Measurements from ENCODE around the gene ALKBH4.

Gene ALKBH4

DNA sequence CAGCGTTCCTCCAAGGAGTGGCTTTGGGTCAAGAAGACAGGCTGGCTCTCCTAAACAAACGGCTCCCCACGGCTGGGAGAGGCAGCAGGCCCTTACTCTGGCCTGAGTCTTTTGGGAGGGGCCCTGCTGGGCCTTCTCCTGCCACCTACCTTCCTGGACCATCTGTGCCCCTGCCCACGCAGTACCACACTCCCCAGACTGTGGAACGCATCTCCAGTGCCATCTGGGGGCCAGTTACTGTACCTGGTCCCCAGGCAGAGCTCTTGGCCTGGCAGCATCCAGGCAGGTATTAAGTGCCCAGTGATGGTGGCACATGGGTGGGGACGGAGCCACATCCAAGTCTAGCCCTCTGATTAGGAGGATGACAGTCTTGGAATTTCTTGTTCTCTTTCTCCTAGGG is 14.4 kb downstream of the ALKBH4 start:
- Histone ChIP-seq H3K27me3 (ENCODE audit: control insufficient read depth in 3 of 3, insufficient read depth in 3 of 3, low read depth in 1 of 3, low read length in 3 of 3) (no peaks in the 10 kb centered on the region), H2BK12ac (ENCODE audit: low read length) (no peak overlapping the region), H2AK5ac (ENCODE audit: low read depth, low read length) (no peak overlapping the region), H3K4me3 (ENCODE audit: low read length in 2 of 2) (no peak overlapping the region), H2BK5ac (ENCODE audit: low read length) (no peak overlapping the region), H3K4me2 (ENCODE audit: insufficient read depth, low read length, poor library complexity, severe bottlenecking) (no peak overlapping the region), H3K4me1 (ENCODE audit: control insufficient read depth in 2 of 2, insufficient read depth in 1 of 2, low read depth in 1 of 2, low read length in 2 of 2) (peaks cover 5 to 7% of the 10 kb centered on the region in 2 donors), H4K8ac (ENCODE audit: low read depth, low read length) (no peak overlapping the region), H3K36me3 (replicated peaks in 1 of 2; ENCODE audit: control insufficient read depth in 2 of 2, insufficient read depth in 2 of 2, low read length in 2 of 2) (peaks cover 13 to 34% of the 10 kb centered on the region in 2 donors), H3K27ac (replicated peaks; ENCODE audit: low read length) (no peak overlapping the region), H4K91ac (ENCODE audit: low read depth, low read length, poor library complexity) (no peak overlapping the region), H3K79me1 (ENCODE audit: low read depth, low read length) (no peaks in the 10 kb centered on the region), H3K14ac (ENCODE audit: low read length) (no peak overlapping the region), H2BK120ac (ENCODE audit: low read depth, low read length) (no peak overlapping the region), H3K9ac (ENCODE audit: low read depth, low read length, poor library complexity) (no peak overlapping the region), H3K23ac (ENCODE audit: low read depth, low read length, poor library complexity) (no peak overlapping the region), H2BK15ac (ENCODE audit: low read length) (no peak overlapping the region), H3K4ac (ENCODE audit: low read length) (no peak overlapping the region), H3K18ac (ENCODE audit: low read length) (no peak overlapping the region), H3K9me3 (replicated peaks in 1 of 2; ENCODE audit: control insufficient read depth in 2 of 2, insufficient read depth in 1 of 2, low read depth in 1 of 2, low read length in 2 of 2) (no peaks in the 10 kb centered on the region), H2AFZ (ENCODE audit: low read length) (no peak overlapping the region)
- no CpG with 5 or more reads among the region's 6 CpGs for WGBS, 2 donors (ENCODE audit: extremely low coverage in 2 of 2, insufficient read length in 2 of 2, insufficient replicate concordance in 1 of 2)
- no peak for DNase-seq (ENCODE audit: low spot score)

DNA sequence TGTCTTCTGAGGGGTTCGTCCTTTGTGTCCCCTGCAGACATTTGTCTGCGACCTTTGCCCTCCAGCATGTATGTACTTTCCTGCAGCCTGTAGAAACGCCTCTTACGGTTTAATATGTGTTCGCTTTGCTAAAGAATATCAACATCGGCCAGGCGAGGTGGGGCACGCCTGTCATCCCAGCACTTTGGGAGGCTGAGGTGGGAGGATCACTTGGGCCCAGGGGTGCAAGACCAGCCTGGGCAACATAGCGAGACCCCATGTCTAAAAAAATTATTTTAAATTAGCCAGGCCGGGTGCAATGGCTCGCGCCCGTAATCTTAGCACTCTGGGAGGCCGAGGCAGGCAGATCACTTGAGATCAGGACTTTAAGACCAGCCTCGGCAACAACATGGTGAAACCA is 15.5 kb downstream of the ALKBH4 start:
- Histone ChIP-seq H4K91ac (ENCODE audit: low read depth, low read length, poor library complexity) (no peak overlapping the region), H3K79me1 (ENCODE audit: low read depth, low read length) (no peaks in the 10 kb centered on the region), H3K4me3 (ENCODE audit: low read length in 2 of 2) (no peak overlapping the region), H3K4ac (ENCODE audit: low read length) (no peak overlapping the region), H3K9me3 (replicated peaks in 1 of 2; ENCODE audit: control insufficient read depth in 2 of 2, insufficient read depth in 1 of 2, low read depth in 1 of 2, low read length in 2 of 2) (no peaks in the 10 kb centered on the region), H3K4me1 (ENCODE audit: control insufficient read depth in 2 of 2, insufficient read depth in 1 of 2, low read depth in 1 of 2, low read length in 2 of 2) (peaks cover 5 to 7% of the 10 kb centered on the region in 2 donors), H3K14ac (ENCODE audit: low read length) (no peak overlapping the region), H2BK5ac (ENCODE audit: low read length) (no peak overlapping the region), H3K27ac (replicated peaks; ENCODE audit: low read length) (no peak overlapping the region), H2AK5ac (ENCODE audit: low read depth, low read length) (no peak overlapping the region), H2BK120ac (ENCODE audit: low read depth, low read length) (no peak overlapping the region), H2AFZ (ENCODE audit: low read length) (no peak overlapping the region), H3K9ac (ENCODE audit: low read depth, low read length, poor library complexity) (no peak overlapping the region), H3K27me3 (ENCODE audit: control insufficient read depth in 3 of 3, insufficient read depth in 3 of 3, low read depth in 1 of 3, low read length in 3 of 3) (no peaks in the 10 kb centered on the region), H3K36me3 (replicated peaks in 1 of 2; ENCODE audit: control insufficient read depth in 2 of 2, insufficient read depth in 2 of 2, low read length in 2 of 2) (peaks cover 14 to 40% of the 10 kb centered on the region in 2 donors), H3K18ac (ENCODE audit: low read length) (no peak overlapping the region), H4K8ac (ENCODE audit: low read depth, low read length) (no peak overlapping the region), H3K23ac (ENCODE audit: low read depth, low read length, poor library complexity) (no peak overlapping the region), H2BK15ac (ENCODE audit: low read length) (no peak overlapping the region), H2BK12ac (ENCODE audit: low read length) (no peak overlapping the region), H3K4me2 (ENCODE audit: insufficient read depth, low read length, poor library complexity, severe bottlenecking) (no peak overlapping the region)
- WGBS, 2 donors (ENCODE audit: extremely low coverage in 2 of 2, insufficient read length in 2 of 2, insufficient replicate concordance in 1 of 2) = no CpG with 5 or more reads among the region's 15 CpGs
- DNase-seq (ENCODE audit: low spot score) = no peak

DNA sequence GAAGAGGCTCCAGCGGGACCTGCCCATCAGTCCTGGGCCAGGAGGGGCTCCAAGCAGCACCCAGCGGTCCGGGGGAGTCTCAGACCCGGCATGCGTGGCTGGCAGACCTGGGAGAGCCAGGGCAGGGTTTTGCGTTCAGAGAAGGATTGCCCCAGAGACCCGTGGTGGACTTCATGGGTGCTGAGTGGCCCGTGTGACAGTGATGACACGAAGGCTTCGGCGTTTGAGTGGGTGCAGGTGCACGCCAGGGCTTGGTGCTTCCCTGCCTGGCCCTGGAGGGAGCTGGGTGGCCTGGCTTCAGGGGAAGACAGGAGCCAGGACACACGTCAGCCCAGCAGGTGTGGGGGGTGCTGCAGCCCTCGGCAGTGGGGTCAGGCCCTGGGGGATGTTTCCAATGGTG is 17.4 kb downstream of the ALKBH4 start:
- Histone ChIP-seq H3K18ac (ENCODE audit: low read length) (no peak overlapping the region), H2AK5ac (ENCODE audit: low read depth, low read length) (no peak overlapping the region), H3K4me1 (ENCODE audit: control insufficient read depth in 2 of 2, insufficient read depth in 1 of 2, low read depth in 1 of 2, low read length in 2 of 2) (peaks cover 5 to 7% of the 10 kb centered on the region in 2 donors), H3K23ac (ENCODE audit: low read depth, low read length, poor library complexity) (no peak overlapping the region), H3K4me3 (ENCODE audit: low read length in 2 of 2) (no peak overlapping the region), H3K36me3 (replicated peaks in 1 of 2; ENCODE audit: control insufficient read depth in 2 of 2, insufficient read depth in 2 of 2, low read length in 2 of 2) (peaks cover 14 to 45% of the 10 kb centered on the region in 2 donors), H3K27me3 (ENCODE audit: control insufficient read depth in 3 of 3, insufficient read depth in 3 of 3, low read depth in 1 of 3, low read length in 3 of 3) (no peaks in the 10 kb centered on the region), H2BK120ac (ENCODE audit: low read depth, low read length) (no peak overlapping the region), H3K9ac (ENCODE audit: low read depth, low read length, poor library complexity) (no peak overlapping the region), H3K4ac (ENCODE audit: low read length) (no peak overlapping the region), H3K4me2 (ENCODE audit: insufficient read depth, low read length, poor library complexity, severe bottlenecking) (no peak overlapping the region), H4K8ac (ENCODE audit: low read depth, low read length) (no peak overlapping the region), H2BK5ac (ENCODE audit: low read length) (no peak overlapping the region), H3K79me1 (ENCODE audit: low read depth, low read length) (no peaks in the 10 kb centered on the region), H3K9me3 (replicated peaks in 1 of 2; ENCODE audit: control insufficient read depth in 2 of 2, insufficient read depth in 1 of 2, low read depth in 1 of 2, low read length in 2 of 2) (no peaks in the 10 kb centered on the region), H3K14ac (ENCODE audit: low read length) (no peak overlapping the region), H4K91ac (ENCODE audit: low read depth, low read length, poor library complexity) (no peak overlapping the region), H2BK15ac (ENCODE audit: low read length) (no peak overlapping the region), H2BK12ac (ENCODE audit: low read length) (no peak overlapping the region), H3K27ac (replicated peaks; ENCODE audit: low read length) (no peak overlapping the region), H2AFZ (ENCODE audit: low read length) (no peak overlapping the region)
- no CpG with 5 or more reads among the region's 14 CpGs for WGBS, 2 donors (ENCODE audit: extremely low coverage in 2 of 2, insufficient read length in 2 of 2, insufficient replicate concordance in 1 of 2)
- DNase-seq (ENCODE audit: low spot score) = no peak

DNA sequence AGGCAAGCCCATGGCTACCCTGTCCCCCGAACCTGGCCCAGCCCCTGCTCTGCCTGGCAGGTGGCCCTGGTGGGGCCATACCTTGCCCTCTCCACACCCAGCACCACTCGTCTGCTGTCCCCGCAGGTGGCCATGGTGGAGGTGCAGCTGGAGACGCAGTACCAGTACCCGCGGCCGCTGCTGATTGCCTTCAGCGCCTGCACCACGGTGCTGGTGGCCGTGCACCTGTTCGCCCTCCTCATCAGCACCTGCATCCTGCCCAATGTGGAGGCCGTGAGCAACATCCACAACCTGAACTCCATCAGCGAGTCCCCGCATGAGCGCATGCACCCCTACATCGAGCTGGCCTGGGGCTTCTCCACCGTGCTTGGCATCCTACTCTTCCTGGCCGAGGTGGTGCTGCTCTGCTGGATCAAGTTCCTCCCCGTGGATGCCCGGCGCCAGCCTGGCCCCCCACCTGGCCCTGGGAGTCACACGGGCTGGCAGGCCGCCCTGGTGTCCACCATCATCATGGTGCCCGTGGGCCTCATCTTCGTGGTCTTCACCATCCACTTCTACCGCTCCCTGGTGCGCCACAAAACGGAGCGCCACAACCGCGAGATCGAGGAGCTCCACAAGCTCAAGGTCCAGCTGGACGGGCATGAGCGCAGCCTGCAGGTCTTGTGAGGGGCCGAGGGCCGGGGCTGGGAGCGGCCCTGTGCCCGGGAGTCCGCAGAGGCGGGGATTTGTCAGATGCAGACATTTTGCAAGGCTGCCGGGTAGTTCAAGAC is 18.1 kb downstream of the ALKBH4 start:
- no peak overlapping the region for H2BK5ac ChIP-seq (ENCODE audit: low read length)
- H3K4me2 ChIP-seq (ENCODE audit: insufficient read depth, low read length, poor library complexity, severe bottlenecking) = no peak overlapping the region
- peaks cover 17 to 52% of the 10 kb centered on the region in 2 donors for H3K36me3 ChIP-seq (replicated peaks in 1 of 2; ENCODE audit: control insufficient read depth in 2 of 2, insufficient read depth in 2 of 2, low read length in 2 of 2)
- H2BK15ac ChIP-seq (ENCODE audit: low read length) = no peak overlapping the region
- H3K27me3 ChIP-seq (ENCODE audit: control insufficient read depth in 3 of 3, insufficient read depth in 3 of 3, low read depth in 1 of 3, low read length in 3 of 3) = no peaks in the 10 kb centered on the region
- H3K4ac ChIP-seq (ENCODE audit: low read length) = no peak overlapping the region
- WGBS, 2 donors (ENCODE audit: extremely low coverage in 2 of 2, insufficient read length in 2 of 2, insufficient replicate concordance in 1 of 2) = no CpG with 5 or more reads among the region's 41 CpGs
- H3K4me3 ChIP-seq (ENCODE audit: low read length in 2 of 2) = no peak overlapping the region
- no peak overlapping the region for H2BK120ac ChIP-seq (ENCODE audit: low read depth, low read length)
- no peak for DNase-seq (ENCODE audit: low spot score)
- no peaks in the 10 kb centered on the region for H3K9me3 ChIP-seq (replicated peaks in 1 of 2; ENCODE audit: control insufficient read depth in 2 of 2, insufficient read depth in 1 of 2, low read depth in 1 of 2, low read length in 2 of 2)
- H3K27ac ChIP-seq (replicated peaks; ENCODE audit: low read length) = no peak overlapping the region
- peaks cover 3% of the 10 kb centered on the region in 2 donors for H3K4me1 ChIP-seq (ENCODE audit: control insufficient read depth in 2 of 2, insufficient read depth in 1 of 2, low read depth in 1 of 2, low read length in 2 of 2)
- no peak overlapping the region for H2AFZ ChIP-seq (ENCODE audit: low read length)
- H2AK5ac ChIP-seq (ENCODE audit: low read depth, low read length) = no peak overlapping the region
- H3K18ac ChIP-seq (ENCODE audit: low read length) = no peak overlapping the region
- H3K14ac ChIP-seq (ENCODE audit: low read length) = peak overlapping the region; percentile 14
- no peak overlapping the region for H4K8ac ChIP-seq (ENCODE audit: low read depth, low read length)
- no peak overlapping the region for H4K91ac ChIP-seq (ENCODE audit: low read depth, low read length, poor library complexity)
- H3K9ac ChIP-seq (ENCODE audit: low read depth, low read length, poor library complexity) = no peak overlapping the region
- no peaks in the 10 kb centered on the region for H3K79me1 ChIP-seq (ENCODE audit: low read depth, low read length)
- H3K23ac ChIP-seq (ENCODE audit: low read depth, low read length, poor library complexity) = peak overlapping the region; percentile 47
- no peak overlapping the region for H2BK12ac ChIP-seq (ENCODE audit: low read length)
